Amniotic epithelial cell (primary cell): ENCODE data around the gene ELP4.

Source experiments
- DNase-seq: peaks from one replicate; pipeline ENCODE4 v3.0.0-alpha.2; 2010; ENCODE audit warnings: low read depth

The ELP4 gene

DNA sequence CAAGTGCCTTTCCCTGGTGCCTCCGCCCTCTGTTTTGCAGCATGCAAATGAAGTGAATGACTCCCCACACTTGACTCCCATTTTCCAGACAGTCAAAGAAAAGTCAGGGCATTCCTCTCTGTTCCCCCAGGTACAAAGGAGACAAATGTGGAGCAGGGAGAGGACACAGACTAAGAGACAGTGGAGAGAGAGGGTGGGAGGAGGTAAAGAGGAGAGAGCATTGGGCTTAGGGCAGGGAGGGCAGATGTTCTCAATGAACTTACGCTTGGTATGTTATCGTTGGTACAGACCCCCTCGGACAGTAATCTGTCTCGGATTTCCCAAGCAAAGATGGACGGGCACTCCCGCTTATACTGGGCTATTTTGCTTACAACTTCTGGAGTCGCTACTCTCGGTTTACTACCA, 291.7 kb downstream of the ELP4 start:
- no peak for DNase-seq

DNA sequence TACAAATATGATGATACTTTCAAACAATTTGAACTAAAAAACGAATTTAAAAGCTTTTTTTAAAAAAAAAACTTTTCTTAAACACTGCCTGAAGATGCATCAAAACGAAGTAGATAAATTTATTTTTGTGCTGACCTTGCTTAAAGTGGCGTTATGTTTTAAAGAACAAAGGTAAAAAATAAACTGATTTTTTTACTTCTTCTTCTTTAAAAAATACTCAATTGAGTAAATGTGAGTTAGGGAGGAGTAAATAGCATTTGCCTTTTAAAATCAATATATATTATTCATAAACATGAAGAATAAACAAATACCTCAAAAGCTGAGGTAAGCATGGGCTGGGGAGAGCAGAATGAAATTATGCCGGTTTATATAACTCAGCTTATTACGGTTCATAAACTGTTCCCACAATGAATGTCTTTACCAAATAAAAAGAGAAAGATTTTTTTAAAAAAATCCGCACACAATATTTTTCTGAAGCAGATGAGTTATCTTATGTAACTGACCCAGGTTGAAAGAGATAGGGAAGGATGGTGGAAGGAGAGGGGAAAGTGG, 292.5 kb downstream of the ELP4 start:
- no peak for DNase-seq

DNA sequence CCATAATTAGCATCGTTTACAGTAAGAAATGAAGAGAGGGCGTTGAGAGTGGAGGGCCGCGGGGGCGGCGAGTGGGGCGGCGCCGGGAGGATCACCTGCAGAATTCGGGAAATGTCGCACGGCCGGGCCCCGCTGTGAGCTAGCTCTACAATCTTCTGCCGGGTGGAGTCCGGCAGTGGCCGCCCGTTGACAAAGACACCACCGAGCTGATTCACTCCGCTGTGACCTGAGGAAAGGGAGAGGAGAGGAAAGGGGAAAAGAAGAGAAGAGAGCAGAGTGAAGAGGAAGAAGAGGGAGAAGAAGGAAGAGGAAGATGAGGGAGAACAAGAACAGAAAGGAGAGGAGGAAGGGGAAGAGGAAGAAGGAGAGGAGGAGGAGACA, 293.0 kb downstream of the ELP4 start:
- no peak for DNase-seq

DNA sequence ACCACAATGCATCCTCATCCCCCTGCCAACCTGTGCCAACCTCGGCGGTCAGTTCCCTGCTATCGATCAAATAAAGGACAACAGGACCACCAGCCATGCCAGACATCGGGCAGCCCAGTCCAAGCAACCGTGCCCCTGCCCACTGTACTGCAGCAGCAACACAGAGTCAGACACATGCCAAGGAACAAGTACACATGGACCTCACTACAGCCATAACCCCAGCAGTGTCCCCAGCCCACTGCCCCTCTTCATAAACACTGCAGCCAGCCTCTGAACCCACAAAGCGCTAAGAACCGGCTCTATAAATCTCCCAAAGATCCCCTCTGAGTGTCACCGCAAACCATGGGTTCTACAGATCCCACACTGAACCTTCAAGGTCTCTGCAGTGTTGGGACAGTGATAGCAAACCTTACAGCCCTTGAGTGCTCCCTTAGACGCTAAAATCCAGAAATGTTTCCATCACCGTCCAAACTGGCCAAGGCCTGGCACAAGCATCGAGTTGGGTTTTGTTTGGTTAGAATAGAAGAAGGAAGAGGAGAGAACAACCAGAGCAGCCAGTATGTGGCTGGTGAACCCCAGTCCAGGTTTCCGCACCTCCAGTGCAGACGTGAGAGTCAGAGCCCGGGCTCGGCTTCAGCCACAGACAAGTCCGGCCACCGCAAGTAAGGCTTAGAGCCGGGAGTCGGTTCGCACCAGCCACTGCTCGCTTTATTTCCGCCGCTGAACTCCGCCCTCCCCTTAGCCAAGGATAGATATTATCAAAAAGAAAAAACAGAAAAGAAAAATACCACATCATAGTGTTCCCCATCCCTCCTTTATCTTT, 293.6 kb downstream of the ELP4 start:
- no peak for DNase-seq

DNA sequence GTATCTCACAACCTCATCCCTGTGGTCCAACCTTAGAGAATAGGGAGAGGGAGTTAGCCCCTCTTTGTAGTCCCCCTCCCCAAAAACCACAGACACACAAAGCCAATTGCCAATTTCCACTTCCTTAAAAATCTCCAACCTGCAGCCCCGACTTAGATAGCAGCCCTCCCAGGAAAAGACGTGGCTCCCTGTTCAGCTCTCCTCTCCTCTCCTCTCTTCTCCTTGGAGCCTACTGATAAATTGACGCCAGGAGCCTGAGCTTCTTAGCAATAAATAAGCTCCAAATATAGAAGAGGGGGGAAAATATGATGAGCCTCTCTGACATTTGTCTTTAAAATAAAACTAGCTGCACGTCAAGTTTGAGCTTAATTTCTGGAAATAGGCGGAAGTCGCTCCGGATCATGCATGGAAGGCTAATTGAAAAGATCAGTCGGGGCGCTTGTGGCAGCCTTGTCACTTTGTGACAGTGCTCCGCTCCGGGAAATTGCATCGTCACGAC, 294.3 kb downstream of the ELP4 start:
- DNase-seq, result no peak

DNA sequence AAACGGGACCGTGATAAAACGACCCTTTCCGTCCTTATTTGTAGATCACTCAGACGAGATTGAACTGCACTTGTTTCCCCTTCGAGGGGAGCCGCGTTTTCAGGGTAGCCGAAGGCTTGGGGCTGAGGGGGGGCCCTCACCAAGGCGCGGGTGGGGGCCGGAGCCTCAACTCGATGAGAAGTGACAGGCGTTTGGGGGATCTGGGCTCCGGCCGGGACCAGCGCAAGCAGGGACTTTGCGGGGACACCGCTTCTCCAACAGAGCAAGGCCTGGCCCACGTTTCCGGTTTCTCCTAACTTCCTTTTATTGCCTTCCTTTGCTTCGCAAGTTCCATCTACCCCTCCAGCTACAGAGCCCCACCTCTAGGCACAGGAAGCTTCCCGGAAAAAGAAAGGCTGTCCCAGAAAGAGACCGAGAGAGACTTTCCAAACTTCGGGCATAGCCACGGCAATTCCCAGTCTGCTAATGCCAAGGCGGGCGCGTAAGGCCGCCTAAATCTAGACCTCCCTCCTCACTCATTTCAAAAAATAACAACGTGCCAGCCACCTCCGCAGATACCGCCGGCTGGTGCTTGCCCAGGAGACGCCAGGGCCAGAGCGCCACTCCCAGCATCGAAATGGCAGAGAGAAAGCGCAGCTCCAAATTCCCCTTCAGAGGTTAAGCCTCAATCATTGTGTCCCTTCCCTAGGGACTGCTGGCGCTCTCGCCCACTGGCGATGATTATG, 294.9 kb downstream of the ELP4 start:
- no peak for DNase-seq

DNA sequence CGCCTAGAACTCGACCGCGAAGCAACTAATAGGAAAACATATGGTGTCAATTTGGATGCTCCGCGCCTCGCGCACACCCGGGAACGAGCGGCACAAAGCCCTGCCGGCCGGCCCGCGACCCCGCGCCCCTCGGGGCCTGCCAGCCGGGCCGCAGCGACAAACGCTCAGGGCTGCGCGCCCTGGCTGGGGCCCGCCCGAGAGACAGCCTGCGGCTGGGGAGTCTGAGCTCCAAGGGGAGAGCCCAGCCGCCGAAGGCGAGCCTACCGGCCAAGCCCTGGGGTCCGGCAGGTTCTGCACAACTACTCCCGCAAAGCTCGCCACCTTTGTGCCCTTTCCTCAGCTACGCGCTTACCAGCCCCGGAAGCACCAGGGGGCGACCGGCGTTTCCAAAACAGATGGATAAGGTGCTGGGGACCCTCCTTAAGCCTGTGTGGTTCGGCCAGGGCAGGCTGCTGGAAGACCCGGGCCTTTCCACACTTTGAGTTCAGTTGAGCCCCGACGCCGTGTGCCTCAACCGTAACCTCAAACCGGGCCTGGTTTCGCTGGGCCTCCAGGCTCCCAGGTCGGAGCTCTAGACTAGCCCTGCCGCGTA, 295.6 kb downstream of the ELP4 start:
- DNase-seq, result no peak

DNA sequence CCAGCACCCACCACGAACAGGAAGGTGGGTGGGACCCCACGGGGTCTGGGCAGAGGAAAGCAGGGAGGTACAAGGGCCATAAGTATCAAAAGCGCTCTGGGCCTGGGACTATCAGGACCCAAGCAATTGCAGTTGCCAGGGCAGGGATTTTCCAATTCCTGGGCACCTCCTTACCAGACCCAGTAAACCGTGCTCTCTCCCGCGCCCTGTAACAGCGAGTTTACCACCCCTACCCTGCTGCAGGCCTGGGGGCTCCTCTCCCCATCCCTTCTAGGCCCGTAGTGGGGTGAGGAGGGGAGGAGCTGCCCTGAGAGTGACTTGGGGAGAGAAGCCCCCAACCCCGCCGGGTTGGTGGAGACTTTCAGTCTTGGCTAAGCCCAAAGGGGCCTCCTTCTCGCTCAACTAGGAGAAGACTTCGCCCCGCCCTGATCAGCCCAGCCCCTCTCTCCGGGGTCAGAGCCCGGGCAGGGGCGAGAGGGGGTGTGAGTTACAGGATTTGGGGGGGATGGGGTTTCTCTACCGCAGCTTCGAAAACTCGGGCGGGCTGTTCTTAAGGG, 296.1 kb downstream of the ELP4 start:
- no peak for DNase-seq

DNA sequence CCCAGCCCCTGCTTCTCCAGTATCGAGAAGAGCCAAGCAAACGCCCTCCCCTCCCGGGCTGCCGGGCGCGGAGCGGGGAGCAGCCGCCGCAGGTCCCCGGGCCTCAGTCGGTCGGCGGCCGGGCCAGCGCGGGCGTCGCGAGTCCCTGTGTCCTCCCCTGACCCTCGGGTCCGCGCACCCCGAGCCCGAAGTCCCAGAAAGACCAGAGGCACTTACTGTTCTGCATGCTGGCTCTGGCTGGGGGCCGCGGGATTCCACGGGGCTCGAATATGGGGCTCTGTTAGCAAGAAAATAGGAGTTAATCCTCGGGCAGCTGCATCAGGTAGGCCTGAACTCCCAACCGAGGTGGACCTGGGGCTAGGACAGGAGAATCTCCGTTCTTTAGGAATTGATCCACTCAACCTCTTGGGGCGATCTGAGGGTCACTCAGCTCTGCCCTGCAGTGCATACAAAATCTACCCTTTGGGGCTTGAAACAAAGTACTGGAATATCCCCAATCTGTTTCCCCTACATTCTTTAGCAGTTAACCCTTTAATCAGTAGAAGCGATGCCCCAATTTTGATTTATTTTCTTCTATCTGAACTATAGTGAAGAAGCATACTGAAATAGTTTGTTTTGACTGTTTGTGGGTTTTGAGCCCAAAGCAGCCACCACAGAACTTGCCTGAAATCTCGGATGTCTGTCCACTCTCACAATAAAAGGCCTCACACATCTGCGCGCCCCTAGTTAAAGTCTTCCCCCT, 296.8 kb downstream of the ELP4 start:
- no peak for DNase-seq

DNA sequence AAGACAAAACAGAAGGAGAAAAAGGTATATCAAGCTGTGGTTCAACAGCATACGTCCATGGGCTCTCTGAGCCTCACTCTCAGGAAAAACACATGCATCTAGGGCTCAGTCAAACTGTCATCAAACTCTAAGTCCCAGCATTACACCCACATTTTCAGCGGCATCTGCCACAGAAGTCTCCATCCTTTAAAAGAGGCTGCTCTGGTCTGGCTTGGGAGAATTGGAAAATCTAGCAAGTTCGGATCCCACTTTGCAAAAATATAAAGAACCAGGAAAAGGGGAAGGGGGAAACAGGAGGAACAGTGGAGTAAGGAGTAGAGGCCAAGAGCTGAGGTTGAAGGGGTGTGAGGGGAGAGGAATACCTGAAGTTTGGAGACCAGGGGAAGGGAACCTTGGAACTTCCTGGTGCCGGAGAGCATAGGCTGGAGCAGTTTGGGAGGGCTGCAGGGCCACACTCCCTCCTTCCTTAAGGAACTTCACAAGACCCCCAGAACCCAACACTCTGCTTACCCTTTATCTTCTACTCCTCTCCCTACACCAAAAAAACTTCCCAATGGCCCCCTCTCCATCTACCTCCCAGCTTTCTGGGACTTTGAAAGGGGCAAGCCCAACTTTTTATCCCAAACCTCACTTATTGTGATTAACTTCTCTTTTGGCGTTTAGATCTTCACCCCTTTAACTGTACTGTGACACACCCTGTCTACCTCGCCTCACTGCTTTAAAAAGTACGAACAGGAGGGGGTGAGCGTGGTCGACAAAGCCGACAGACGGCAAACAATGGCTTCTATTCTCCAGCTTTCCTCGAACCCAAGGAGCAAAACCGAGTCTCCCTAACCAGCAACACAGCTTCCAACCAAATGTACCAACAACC, 297.6 kb downstream of the ELP4 start:
- no peak for DNase-seq

DNA sequence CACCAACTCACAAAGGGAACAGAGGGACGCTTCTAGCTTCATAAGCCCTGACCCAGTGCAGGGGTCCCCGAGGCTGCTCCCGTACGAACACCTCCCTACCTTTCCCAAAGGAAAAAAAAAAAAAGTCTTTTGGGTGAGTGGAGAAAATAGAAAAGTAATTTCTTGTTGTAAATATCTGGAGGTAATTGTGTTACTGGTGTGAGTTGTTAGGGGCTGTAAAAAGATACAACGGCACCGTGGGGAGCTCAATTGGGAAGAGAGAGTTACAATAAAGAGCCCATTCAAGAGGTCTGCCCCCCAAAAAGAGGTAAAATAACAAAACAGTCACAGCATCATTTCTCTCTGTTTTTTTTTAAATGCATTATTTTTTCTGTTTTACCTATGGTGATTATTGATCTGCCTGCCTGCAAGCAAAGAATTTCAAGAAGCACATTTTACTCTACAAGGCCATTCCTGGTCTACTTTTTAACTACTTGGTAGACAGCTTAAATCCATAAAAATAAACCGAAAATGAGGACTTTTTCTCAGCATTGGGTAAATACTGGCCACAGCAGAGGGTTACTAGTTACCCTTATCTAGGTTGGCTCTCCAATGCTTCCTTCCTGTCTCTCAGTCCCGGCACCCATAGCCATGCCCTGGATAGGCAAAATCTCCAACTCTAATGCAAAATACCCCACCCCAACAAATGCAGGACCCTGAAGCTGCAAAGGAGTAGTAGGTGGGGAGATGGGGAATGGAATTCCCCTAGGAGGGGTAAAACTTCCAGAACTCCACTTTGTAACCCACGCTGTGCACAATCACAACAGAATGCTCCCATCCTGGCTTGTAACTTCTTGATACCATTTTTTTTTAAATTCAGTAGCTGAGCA, 298.5 kb downstream of the ELP4 start:
- DNase-seq, result no peak

DNA sequence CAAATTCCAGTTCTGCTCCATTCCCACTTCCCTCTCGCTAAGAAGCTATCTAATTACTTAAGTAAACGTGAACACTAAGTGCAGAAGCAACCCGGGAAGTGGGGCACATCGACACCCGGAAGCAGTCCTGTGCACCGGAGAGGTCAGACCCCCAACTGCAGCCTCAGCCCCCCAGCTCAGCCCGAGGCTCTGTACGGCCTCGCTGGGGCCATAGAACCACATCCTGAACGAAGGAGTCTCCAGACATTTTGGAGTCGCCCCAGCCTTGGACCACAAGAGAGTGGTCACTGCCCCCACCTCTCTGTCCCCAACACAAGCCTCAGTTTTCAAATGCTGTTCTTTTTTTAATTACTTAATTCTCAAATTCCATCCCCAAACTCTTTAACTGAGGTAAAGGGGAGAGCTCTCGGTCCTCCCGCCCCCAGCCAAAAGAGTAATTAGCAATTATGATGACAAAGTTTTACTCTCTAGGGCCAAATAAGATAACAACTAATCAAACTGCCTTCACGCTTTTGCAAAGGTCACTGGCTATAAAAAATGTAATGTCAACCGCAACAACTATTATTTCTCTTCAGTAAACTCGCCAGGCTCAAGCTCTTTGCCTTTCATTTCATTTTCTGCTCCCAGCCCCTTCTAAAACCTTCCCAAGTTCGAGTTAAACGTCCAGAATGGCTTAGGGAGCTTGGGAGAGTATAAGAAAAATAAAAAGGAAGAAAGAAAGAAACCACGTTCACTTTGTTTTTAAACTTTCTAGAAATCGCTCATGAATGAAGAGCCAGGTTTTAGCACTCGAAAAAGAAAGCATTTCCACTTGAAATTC, 299.4 kb downstream of the ELP4 start:
- DNase-seq, result no peak

DNA sequence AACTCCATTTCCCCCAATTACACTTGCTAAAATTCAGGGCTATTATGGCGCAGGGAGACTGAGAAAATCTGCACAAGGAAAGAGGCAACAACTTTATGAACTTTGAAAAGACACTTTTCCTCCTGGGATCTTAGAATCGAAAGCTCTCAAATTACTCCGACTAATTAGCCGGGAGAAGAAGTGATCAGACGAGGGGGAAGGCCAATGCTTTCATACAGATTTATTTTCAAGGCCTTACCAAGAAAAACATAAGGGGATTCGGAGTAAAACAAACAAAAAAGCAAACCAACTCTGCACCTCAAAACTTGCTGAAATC, 299.9 kb downstream of the ELP4 start:
- DNase-seq, result no peak

DNA sequence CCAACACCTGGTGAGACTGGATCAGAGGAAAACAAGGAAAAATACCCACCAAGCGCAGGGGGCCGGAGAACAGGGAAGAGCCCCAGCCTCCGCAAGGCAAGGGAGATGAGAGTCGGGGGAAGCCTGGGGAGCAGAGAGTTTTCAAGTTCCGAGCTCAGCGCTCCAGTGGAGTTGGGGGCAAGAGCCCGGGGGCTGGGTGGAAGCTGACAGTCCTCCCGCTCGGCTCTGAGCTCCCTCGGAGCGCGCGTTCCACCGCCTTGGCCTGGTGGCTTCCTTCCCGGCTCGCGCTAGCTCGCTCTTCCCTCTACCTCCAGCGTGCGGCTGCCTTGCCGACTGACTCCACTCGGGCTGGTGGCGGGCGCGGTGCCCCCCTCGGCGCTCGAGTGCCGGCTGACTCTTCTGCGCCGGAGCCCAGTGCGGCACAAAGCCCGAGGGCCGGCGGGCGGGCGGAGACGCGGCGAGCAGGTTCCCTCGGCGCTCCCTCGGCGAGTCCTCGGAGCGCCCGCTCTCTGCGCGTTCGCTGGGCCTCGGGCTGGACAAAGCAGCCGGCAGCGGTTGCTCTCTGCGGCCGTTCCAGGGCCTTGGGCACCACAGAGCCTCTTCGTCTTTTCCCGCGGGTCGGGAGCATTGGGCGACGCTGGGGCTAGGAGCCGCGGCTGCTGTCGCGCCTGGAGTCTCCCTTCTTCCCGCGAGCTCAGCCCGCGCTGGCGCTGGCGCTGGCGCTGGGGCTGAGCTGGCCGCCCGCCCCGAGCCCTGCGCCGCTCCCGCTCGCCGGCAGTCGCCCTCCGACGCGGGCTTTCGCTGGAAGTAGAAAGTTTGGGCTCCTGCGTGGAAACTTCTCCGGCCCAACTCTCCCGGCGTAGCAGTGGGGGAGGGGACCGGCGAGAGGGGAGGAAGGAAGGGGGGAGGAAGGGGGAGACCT, 300.6 kb downstream of the ELP4 start:
- peak; percentile 21 for DNase-seq

DNA sequence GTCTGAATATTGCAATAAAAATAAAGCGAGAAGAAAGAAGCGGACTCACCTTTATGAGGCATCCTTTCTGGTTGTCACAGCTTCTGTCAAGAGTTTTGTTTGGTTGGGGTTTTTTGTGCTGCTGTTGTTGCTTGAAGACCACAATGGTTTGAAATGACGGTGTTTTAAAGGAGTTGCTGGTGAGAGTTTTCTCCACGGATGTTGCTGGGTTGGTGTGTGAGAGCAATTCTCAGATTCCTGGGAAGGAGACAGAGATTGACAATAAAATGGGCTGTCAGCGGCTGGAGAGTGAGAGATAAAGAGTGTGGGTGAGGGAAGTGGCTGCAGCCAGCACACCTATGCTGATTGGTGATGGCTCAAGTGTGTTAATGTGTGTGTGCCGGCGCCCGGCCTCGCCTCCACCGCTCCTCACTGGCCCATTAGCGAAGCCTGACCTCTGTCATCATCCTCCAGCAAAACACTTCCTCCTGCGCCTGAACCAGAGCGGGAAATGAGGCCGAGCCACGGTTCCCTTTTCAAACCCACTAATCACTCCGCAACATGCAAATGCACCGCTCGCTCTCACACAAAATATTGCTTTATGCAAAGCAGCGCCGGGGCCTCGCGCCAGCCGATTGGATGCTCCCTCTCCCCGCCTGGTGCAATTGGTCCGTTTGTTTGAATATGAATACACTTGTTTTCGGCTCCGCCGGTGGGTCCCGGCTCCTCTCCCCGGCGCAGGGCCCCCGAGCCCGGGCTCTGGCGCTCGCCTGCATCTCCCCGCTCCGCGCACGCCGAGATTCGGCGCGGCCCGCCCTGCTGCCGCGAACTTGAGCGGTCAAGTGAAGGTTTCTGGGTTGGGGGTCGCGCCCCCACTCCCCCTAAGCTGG, 301.4 kb downstream of the ELP4 start, which contains the start of gene PAX6:
PAX6 (minus strand) TSS at position 544 of the 869 bp plus-strand sequence. CDS start 4,911 bp downstream, outside the sequence.
- peak; percentile 12 for DNase-seq
